ELF-1 (cell line): ENCODE data around the gene HOXC5.
A peak's percentile ranks its signal among the peaks of the same experiment; 100 is the strongest.

Experiments
- DNase-seq: peaks from one replicate; pipeline ENCODE4 v3.0.0-alpha.2; 2016; ENCODE audit warnings: low read depth, low spot score

Gene HOXC5

DNA sequence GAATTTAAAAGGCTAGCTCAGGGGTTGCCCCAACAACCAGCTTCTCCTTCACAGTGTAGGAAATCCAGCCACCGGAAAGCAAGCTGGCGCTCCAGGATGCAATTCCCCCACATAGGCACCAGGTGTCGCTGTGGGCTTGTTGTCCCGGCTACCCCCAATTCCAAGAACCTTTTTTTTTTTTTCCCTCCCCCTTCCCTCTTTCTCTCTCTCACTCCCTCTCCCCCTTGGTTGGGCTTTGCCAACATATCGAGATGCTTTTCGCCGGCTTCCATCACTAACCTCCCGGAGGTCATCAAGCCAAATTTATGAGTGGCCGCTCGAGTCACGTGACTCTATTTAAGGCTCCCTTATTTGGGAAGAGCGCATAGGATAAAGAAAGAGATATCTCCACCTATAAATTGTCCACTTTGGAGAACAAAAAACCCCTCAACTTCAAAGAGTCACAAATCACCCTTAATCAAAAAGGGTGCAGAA, at the start of gene HOXC5:
HOXC5 (plus strand) TSS at position 424 of the 474 bp plus-strand sequence. CDS start 73 bp downstream, outside the sequence.
- peak; percentile 99 for DNase-seq

DNA sequence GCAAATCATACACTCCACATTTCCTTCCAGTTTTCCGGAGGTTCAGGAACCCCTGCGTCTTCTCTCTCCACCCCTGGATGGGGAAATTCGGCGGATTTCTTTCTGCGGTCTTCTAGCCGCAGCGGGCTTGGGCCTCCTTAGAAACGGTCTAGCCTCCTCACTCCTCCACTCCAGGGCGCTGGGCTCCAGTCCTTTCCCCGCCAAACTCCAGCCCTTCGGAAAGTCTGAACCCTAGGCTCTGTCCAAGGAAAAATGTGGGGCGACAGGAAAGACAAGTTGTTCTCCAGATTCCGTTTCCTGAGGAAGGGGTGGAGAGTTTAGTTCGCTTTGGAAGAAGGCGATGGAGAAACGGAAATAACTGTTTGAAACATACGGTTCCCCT, 49.3 kb upstream of the HOXC5 start:
- no peak for DNase-seq

DNA sequence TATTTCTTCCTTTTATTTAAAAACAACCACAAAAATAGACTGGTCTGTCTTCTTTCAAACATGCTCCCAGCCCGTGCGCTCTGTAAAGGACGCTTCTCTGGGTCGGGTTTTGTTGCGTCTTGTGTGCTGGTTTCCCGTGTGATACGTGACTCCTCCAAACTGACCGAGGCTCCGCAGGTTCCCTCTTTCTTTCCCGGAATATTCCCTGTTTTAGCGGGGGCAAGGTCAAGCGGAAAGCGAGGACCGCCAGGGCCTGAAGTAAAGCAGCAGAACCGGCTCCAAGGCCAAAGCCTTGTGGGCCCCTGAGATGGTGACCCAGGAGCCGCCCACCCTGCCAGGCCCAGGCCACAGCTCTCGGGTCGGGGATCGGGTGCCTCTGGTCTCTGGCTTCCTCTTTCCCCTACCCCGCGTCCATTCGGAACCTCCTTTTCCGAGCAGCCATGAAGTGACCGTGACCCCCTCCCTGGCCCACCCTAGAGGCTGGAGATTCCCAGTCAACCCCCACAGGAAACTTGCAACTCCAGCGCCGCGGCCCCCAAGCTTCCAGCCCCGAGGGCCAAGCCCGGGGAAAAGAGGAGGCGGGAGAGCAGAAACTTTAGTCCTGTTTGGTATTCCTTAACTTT, 48.8 kb upstream of the HOXC5 start:
- DNase-seq, result no peak

DNA sequence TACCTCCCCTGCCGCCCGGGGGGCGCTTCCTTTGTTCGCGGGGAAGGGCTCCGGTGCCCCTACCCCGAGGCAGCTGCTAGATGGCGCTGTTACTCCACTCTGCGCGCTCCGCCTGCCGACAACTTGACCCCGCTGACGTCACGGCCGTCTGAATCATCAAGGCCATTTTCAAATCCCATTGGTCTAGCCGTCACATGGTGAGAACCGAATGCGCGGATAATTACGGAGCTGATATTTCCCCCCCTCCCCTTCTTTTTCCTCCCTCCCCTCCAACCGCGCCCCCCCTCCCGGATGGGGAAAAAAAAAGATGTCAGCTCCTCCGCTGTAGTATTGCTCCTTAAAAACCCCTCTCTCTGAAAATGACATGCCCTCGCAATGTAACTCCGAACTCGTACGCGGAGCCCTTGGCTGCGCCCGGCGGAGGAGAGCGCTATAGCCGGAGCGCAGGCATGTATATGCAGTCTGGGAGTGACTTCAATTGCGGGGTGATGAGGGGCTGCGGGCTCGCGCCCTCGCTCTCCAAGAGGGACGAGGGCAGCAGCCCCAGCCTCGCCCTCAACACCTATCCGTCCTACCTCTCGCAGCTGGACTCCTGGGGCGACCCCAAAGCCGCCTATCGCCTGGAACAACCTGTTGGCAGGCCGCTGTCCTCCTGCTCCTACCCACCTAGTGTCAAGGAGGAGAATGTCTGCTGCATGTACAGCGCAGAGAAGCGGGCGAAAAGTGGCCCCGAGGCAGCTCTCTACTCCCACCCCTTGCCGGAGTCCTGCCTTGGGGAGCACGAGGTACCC, 47.8 kb upstream of the HOXC5 start, which contains the start of gene HOXC10:
HOXC10 (plus strand) TSS at position 246 of the 791 bp plus-strand sequence; CDS start at position 360, 114 bp downstream.
- peak; percentile 88 for DNase-seq

- no peak for DNase-seq
Observed at GRCh38 chr12:53985692-53985993, 47.2 kb upstream of the HOXC5 start.

GRCh38 chr12:53985994-53986685, 46.7 kb upstream of the HOXC5 start:
- DNase-seq, result no peak

GRCh38 chr12:53986686-53987483, 46.0 kb upstream of the HOXC5 start:
- DNase-seq, result no peak

- DNase-seq, result no peak
Observed at GRCh38 chr12:53987787-53988230, 45.0 kb upstream of the HOXC5 start.

- DNase-seq, result no peak
Observed at GRCh38 chr12:53988541-53989226, 44.2 kb upstream of the HOXC5 start.

DNA sequence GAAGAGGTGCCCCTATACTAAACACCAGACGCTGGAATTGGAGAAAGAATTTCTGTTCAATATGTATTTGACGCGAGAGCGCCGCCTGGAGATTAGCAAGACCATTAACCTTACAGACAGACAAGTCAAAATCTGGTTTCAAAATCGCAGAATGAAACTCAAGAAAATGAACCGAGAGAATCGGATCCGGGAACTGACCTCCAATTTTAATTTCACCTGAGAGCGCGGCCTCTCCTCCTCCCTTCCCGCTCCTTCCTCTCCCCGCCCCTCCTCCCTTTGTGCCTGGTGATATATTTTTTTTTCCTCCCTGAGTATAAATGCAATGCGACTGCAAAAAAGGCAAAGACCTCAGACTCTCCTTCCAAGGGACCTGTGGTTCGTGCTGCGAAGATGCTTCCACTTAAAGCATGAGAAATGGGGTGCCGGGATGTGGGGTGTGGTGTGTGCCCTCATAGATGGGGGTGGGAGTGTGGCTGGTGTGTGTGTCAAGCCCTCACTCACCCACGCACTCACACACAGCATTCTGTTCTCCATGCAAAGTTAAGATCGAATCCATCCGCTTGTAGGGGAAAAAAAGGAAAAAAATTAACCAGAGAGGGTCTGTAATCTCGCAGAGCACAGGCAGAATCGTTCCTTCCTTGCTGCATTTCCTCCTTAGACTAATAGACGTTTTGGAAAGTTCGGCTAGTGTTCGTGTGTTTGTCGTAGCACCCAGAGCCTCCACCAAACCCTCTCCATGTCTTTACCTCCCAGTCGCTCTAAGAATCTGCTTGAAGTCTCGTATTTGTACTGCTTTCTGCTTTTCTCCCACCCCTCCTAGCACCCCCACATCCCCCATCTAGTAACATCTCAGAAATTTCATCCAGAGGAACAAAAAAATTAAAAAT, 43.4 kb upstream of the HOXC5 start:
- no peak for DNase-seq

DNA sequence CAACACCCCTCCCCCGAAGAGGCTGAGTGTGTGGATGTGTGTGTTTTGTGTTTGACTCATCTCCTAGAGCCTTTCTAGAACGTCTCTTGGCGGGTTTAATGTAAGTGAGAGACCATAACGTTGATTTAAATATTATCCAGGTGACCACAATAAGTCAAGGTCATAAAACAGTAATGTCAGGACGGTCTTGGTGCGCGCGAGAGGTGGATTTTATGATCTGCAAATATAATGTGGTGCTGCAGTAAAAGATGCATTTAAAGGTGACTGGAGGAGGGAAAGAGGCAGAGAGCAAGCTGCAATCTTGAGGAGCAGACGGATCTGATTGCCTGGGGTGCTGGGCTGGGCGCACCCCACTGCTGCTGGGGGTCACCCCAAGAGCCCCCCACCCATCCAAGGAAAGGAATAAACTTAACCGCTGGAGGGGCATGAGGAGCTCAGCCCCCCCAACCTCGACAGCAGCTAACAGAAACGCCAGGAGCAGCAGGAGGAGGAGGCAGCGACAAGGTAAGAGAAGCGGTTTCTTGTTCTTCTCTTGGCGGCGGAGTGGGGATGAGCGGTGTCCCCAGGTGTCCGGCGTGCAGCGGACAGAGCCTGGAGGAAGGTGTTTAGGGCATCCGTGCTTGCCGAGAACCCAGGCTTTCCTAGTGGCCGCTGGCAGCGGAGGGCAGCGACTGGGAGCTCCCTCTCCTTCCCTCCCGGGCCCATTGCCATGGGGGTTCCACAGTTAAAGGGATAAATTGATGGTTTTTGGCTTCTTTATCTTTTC, 42.4 kb upstream of the HOXC5 start:
- DNase-seq, result no peak

- DNase-seq, result no peak
Observed at GRCh38 chr12:53991077-53991460, 41.8 kb upstream of the HOXC5 start.

- DNase-seq, result no peak
Observed at GRCh38 chr12:53992377-53992889, 40.4 kb upstream of the HOXC5 start.

- no peak for DNase-seq
Observed at GRCh38 chr12:53993162-53994008, 39.5 kb upstream of the HOXC5 start.

DNA sequence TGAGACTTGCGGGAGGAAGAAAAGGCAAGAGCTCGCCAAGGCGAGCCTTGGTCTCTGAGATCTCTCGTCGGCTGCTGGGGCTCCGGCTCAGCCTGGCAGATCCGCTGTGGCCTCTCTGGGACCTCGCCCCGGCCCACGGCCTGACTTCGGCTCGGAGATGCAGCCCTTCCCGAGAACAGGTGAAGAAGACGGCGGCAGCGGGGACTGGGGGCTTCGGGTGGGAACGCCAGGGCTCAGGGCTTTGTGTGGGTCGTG, 38.9 kb upstream of the HOXC5 start:
- no peak for DNase-seq

DNA sequence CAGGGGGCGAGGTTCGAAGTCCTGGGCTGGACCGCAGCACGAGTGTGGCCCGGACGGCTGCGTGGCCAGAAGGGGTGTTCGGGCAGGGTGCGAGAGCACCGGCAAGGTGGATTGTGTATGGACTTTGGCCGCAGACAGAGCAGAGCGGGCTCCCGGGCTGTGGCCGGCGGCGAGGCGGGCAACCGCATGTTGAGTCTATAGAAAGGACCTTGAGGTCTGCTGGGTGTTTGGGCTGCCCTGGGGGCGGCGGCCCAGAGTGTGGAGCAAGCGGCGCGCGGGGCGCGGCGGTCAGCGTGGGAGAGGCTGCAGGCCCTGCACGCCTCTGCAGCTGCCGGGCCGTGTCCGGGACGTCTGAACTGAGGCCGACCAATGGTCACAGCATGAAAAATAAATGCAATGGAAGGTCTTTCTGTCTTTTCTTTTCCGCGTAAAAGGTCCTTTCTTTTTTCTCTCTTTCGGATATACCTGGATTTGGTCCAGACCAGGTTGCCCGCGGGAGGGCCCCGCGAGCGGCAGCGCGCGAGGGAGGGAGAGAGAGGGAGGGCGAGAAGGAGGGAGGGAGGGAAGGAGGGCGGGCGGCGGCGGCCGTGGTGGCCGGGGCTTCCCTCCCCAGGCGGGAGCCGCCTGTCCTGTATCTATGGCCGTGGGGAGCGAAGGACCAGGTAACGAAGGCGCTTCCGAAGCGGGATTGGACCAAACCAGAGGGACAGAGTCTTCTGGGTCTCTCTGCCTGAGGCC, 38.4 kb upstream of the HOXC5 start:
- no peak for DNase-seq

DNA sequence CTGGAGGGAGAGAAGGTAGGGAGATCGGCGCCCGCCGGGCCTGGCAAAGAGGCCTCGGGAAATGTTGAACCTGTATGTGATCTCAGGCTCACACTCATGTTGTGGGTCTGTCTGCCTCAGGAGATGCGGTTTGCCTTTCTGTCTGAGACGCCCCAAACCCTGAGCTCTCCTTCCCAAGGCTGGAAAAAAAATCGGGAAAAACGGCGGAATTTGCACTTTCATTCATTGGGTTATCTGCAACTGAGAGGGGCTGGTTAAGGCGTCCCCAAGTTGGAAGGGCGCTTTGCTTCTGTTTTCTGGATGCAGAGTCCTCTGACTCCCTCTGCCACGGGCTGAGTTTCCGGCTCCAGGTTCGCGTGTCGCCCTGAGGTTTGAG, 37.9 kb upstream of the HOXC5 start:
- no peak for DNase-seq
